Smooth muscle cell (in vitro differentiated cells): ENCODE measurements around the gene MLH3. TPM values are rescaled to one million over a fixed set of nuclear protein-coding genes. Genes with fewer than 3 reads are reported as not detected.
A peak's percentile ranks its signal among the peaks of the same experiment; 100 is the strongest.

Source experiments
- DNase-seq: peaks from one replicate; lab custom pipeline; 2025; ENCODE audit not compliant: unreplicated experiment; lab: John Stamatoyannopoulos, UW
- H2AFZ ChIP-seq: fragments of 200-600 bp; sonication (generic); 2 replicates; pipeline ENCODE4 v1.6.0; 2016; ENCODE audit warnings: antibody characterized with exemption, low read depth, mild to moderate bottlenecking
- H3F3A ChIP-seq: fragments of 200-600 bp; sonication (generic); 2 replicates; pipeline ENCODE4 v1.6.0; 2017; ENCODE audit warnings: antibody characterized with exemption, low read depth
- H3K27ac ChIP-seq: fragments of 200-600 bp; sonication (generic); 2 replicates; pipeline ENCODE4 v1.5.1; 2016; ENCODE audit warnings: low read depth, mild to moderate bottlenecking
- H3K27me3 ChIP-seq: fragments of 200-600 bp; sonication (generic); 2 replicates; pipeline ENCODE4 v1.6.1; 2016; ENCODE audit warnings: low read depth, mild to moderate bottlenecking
- H3K36me3 ChIP-seq: fragments of 200-600 bp; sonication (generic); 2 replicates; pipeline ENCODE4 v1.5.1; 2016; ENCODE audit warnings: low read depth
- H3K4me1 ChIP-seq: fragments of 200-600 bp; sonication (generic); 2 replicates; pipeline ENCODE4 v1.5.1; 2016; ENCODE audit warnings: low read depth
- H3K4me2 ChIP-seq: fragments of 200-600 bp; sonication (generic); 2 replicates; pipeline ENCODE4 v1.6.0; 2016; ENCODE audit warnings: mild to moderate bottlenecking
- H3K4me3 ChIP-seq: fragments of 200-600 bp; sonication (generic); 2 replicates; pipeline ENCODE4 v1.5.1; 2016; ENCODE audit warnings: mild to moderate bottlenecking
- H3K79me2 ChIP-seq: fragments of 200-600 bp; sonication (generic); 2 replicates; pipeline ENCODE4 v1.6.0; 2016; ENCODE audit warnings: low read depth, mild to moderate bottlenecking
- H3K9ac ChIP-seq: fragments of 200-600 bp; sonication (generic); 2 replicates; pipeline ENCODE4 v1.6.0; 2016; ENCODE audit warnings: low read depth
- H3K9me3 ChIP-seq: fragments of 200-600 bp; sonication (generic); replicated peaks from 2 replicates; pipeline ENCODE4 v1.5.1; 2016; ENCODE audit warnings: low read depth
- H4K20me1 ChIP-seq: fragments of 200-600 bp; sonication (generic); 2 replicates; pipeline ENCODE4 v1.6.0; 2016; ENCODE audit warnings: low read depth
- CTCF ChIP-seq: fragments of 200-600 bp; sonication (generic); IDR thresholded peaks from 2 replicates; pipeline ENCODE4 v1.5.1; 2017; ENCODE audit warnings: borderline replicate concordance, mild to moderate bottlenecking, antibody characterized with exemption; ENCODE audit not compliant: insufficient read depth, poor library complexity, severe bottlenecking
- WGBS: methylation state at CpG from one replicate; pipeline ENCODE4 v1.1.7; 2016; ENCODE audit warnings: low lambda C conversion rate; 5-methylcytosine and 5-hydroxymethylcytosine counted together
- polyA plus RNA-seq: library from polyadenylated mRNA; unstranded; fragments of >200 nt; fragmentation: Nextera tagmentation; extraction: Ambion mirVana; gene quantifications from 2 replicates; pipeline ENCODE4 v1.2.1, GENCODE V29; 2016
- total RNA-seq: library from RNA; depleted of rRNA; stranded (reverse); fragments of >200 nt; gene quantifications from 2 replicates; pipeline ENCODE4 v1.2.3, GENCODE V29; 2014

Gene MLH3
- total and polyA plus RNA-seq, 2 experiments from 2014 or later: 9.6 to 18.9 TPM

- no peaks in the 10 kb centered on the region for H3K27me3 ChIP-seq
- H3K4me1 ChIP-seq: no peaks in the 10 kb centered on the region
- H2AFZ ChIP-seq: no peak overlapping the region
- no peak for DNase-seq
- no peak overlapping the region for H3K4me3 ChIP-seq
- H3F3A ChIP-seq: peaks cover 14% of the 10 kb centered on the region
- no peaks in the 10 kb centered on the region for H3K36me3 ChIP-seq
- no peak for TF ChIP-seq CTCF
- no peak overlapping the region for H3K9ac ChIP-seq
- H3K79me2 ChIP-seq: no peaks in the 10 kb centered on the region
- H4K20me1 ChIP-seq: no peaks in the 10 kb centered on the region
- no peak overlapping the region for H3K27ac ChIP-seq
- H3K9me3 ChIP-seq: no peaks in the 10 kb centered on the region
- H3K4me2 ChIP-seq: no peak overlapping the region
Measured at GRCh38 chr14:75077794-75078193, 26.5 kb upstream of the MLH3 start.

GRCh38 chr14:75070383-75070782 is 19.1 kb upstream of the MLH3 start:
- no peak for DNase-seq
- Histone ChIP-seq H3K9ac (peak overlapping the region; percentile 73), H3K4me3 (no peak overlapping the region), H3K9me3 (no peaks in the 10 kb centered on the region), H3F3A (peaks cover 3% of the 10 kb centered on the region), H3K36me3 (no peaks in the 10 kb centered on the region), H3K27ac (peak overlapping the region; percentile 72), H3K4me1 (peaks cover 12% of the 10 kb centered on the region), H3K4me2 (peak overlapping the region; percentile 92), H3K27me3 (no peaks in the 10 kb centered on the region), H3K79me2 (no peaks in the 10 kb centered on the region), H2AFZ (no peak overlapping the region), H4K20me1 (no peaks in the 10 kb centered on the region)
- WGBS: 38% methylated on average over 9 of the region's 9 CpGs
- no peak for TF ChIP-seq CTCF

- Histone ChIP-seq H3K9me3 (no peaks in the 10 kb centered on the region), H2AFZ (no peak overlapping the region), H3K9ac (peak overlapping the region; percentile 73), H3K27me3 (no peaks in the 10 kb centered on the region), H3K4me1 (peaks cover 12% of the 10 kb centered on the region), H3K79me2 (no peaks in the 10 kb centered on the region), H3K4me2 (peak overlapping the region; percentile 92), H3F3A (peaks cover 3% of the 10 kb centered on the region), H4K20me1 (no peaks in the 10 kb centered on the region), H3K4me3 (peak overlapping the region; percentile 58), H3K36me3 (no peaks in the 10 kb centered on the region), H3K27ac (peak overlapping the region; percentile 72)
- TF ChIP-seq CTCF: no peak
- WGBS: 29% methylated on average over 12 of the region's 12 CpGs
- no peak for DNase-seq
Measured at GRCh38 chr14:75069811-75070145, 18.5 kb upstream of the MLH3 start.

- Histone ChIP-seq H2AFZ (peak within 1 kb of the TSS; percentile 79), H3K9me3 (no peaks in the 10 kb centered on the region), H3K27ac (peak within 1 kb of the TSS; percentile 72), H3K79me2 (no peaks in the 10 kb centered on the region), H3K4me2 (peak within 1 kb of the TSS; percentile 92), H3K9ac (peak within 1 kb of the TSS; percentile 73), H3K4me1 (peaks cover 12% of the 10 kb centered on the region), H4K20me1 (no peaks in the 10 kb centered on the region), H3K4me3 (peak within 1 kb of the TSS; percentile 58), H3F3A (peaks cover 3% of the 10 kb centered on the region), H3K36me3 (no peaks in the 10 kb centered on the region), H3K27me3 (no peaks in the 10 kb centered on the region)
- TF ChIP-seq CTCF: no peak
- 2% methylated on average over 53 of the region's 58 CpGs for WGBS
- peak; percentile 64 for DNase-seq
Measured at GRCh38 chr14:75069121-75069810, 18.0 kb upstream of the MLH3 start, which contains the start of gene ZC2HC1C. Gene ZC2HC1C, plus strand, starts transcription at chr14:75069641. Its CDS starts 933 bp downstream, at chr14:75070574.
